ENCODE measurements around the gene MAN1B1. TPM values are rescaled to one million over a fixed set of nuclear protein-coding genes. Genes with fewer than 3 reads are reported as not detected.
"Not testable (repeated sequence)": the region's sequence is repeated elsewhere in the genome, so short reads cannot be mapped to it uniquely, and the experiment has no call there.

Gene MAN1B1
- total and polyA plus RNA-seq, 3 experiments from 2014 or later = 31.9 to 39.3 (median 32.7) TPM

DNA sequence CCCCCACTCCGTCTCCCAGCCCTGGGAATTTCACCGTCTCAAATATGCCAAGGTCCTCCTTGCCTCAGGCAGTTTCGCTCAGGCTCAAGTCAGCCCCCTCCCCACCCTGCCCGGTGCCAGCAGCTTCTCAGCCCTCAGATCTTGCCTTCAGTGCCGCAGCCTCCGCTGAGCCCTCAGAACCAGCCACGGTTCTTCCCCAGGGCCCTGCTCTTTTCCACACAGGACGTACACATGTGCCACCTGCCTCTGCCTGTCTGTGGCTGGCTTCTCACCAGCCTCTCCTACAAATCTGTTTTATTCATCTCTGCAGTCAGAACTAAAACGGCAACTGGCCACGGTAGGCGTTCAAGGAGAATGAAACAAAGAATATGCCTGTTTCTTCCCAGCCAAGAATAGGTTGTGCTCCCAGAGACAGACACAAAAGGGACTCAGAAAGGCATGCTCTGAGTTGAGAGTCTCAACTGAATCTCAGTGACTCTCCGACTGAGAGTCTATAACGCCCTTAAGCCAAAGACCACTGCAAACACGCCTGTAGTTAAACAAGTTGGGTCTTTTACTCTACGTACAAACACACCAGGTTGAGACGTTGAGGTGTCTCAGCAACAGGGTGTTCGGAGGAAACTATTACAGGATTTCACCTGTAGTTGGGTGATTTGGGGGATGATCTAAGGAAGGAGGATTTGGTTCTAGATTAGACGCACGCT is 41.5 kb downstream of the MAN1B1 start:
- Histone ChIP-seq H3K27ac (ENCODE audit: low read depth, low read length) (peak overlapping the region; percentile 81), H3K27me3 (ENCODE audit: insufficient read depth, low read length, poor library complexity, severe bottlenecking) (no peaks in the 10 kb centered on the region), H3K36me3 (ENCODE audit: insufficient read depth, low read length) (no peaks in the 10 kb centered on the region), H3K9me3 (ENCODE audit: low read length) (no peaks in the 10 kb centered on the region), H3K4me3 (ENCODE audit: low read length) (peak overlapping the region; percentile 78), H3K4me1 (ENCODE audit: insufficient read depth, low read length) (peaks cover 25% of the 10 kb centered on the region)
- Mint-ChIP-seq H3K36me3 (peaks cover 0 to 6% (median 0%) of the 10 kb centered on the region in 3 donors), H3K4me1 (peaks cover 27 to 36% (median 30%) of the 10 kb centered on the region in 3 donors), H3K9me3 (peaks cover 0 to 3% (median 0%) of the 10 kb centered on the region in 5 donors), H3K4me3 (peak overlapping the region; percentile 79 to 94 (median 89)), H3K27me3 (peaks cover 4 to 10% of the 10 kb centered on the region in 2 donors), H3K27ac (peak overlapping the region; percentile 92 to 98 (median 96))
- CTCF ChIA-PET = interaction anchor here (0.7 to 2.9 kb wide), 8 partner anchors 33 to 134 kb away, joined by 3 to 14 read pairs (median 6); partner anchors contain the start of genes NELFB, RNF224 and SAPCD2
- DNase-seq = no peak
- POLR2A ChIA-PET = interaction anchor here (0.6 to 1.8 kb wide), 7 partner anchors 49 to 162 kb away, joined by 3 to 13 read pairs (median 5); partner anchors contain the start of genes RNF208, TPRN and TUBB4B

DNA sequence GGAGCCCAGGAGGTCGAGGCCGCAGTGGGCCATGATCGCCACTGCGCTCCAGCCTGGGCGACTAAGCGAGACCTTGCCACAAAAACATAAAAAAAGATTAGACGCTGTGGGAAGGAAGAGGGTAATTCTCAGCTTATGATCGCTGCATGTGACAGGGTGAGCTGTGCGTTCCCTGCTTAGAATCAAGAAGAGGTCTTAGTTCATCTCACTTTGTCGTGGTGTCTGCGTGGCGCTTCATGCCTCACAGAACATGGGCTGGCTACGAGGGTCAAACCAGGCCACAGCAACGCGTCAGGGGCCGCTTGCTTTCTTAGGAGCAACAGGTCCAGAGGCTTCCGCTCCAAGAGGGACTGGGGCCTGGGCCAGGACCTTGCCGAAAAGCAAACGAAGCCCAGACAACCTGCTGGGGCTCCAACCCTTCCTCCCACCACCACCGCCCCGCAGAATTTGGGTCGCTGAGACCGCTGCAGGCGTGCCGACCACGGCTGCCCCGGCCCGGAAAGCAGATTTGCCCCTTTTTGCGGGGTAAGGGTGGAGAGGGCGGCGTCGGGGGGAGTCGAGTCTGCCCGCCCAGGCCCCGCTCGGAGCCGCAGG is 42.2 kb downstream of the MAN1B1 start:
- H3K27ac Mint-ChIP-seq = peak overlapping the region; percentile 92 to 98 (median 96)
- peaks cover 0 to 3% (median 0%) of the 10 kb centered on the region in 5 donors for H3K9me3 Mint-ChIP-seq
- H3K27me3 ChIP-seq (ENCODE audit: insufficient read depth, low read length, poor library complexity, severe bottlenecking) = no peaks in the 10 kb centered on the region
- peak in 2 of 5 donors; percentile 42 to 57 for DNase-seq
- peaks cover 25% of the 10 kb centered on the region for H3K4me1 ChIP-seq (ENCODE audit: insufficient read depth, low read length)
- peak overlapping the region; percentile 78 for H3K4me3 ChIP-seq (ENCODE audit: low read length)
- ChIA-PET POLR2A (interaction anchor here (0.8 to 1.9 kb wide), 14 partner anchors 16 to 111 kb away, joined by 3 to 13 read pairs (median 6); partner anchors contain the start of genes MAN1B1, RNF208, TPRN and TUBB4B), CTCF (interaction anchor here (0.9 to 2.9 kb wide), 9 partner anchors 11 to 126 kb away, joined by 3 to 14 read pairs (median 6); partner anchors contain the start of genes ANAPC2, NELFB, RNF224 and SAPCD2)
- H3K36me3 ChIP-seq (ENCODE audit: insufficient read depth, low read length) = no peaks in the 10 kb centered on the region
- peak overlapping the region; percentile 81 for H3K27ac ChIP-seq (ENCODE audit: low read depth, low read length)
- H3K4me3 Mint-ChIP-seq = peak overlapping the region; percentile 79 to 99 (median 89)
- H3K27me3 Mint-ChIP-seq = peaks cover 8 to 14% of the 10 kb centered on the region in 2 donors
- peaks cover 0 to 6% (median 0%) of the 10 kb centered on the region in 3 donors for H3K36me3 Mint-ChIP-seq
- H3K4me1 Mint-ChIP-seq = peaks cover 27 to 36% (median 30%) of the 10 kb centered on the region in 3 donors
- H3K9me3 ChIP-seq (ENCODE audit: low read length) = no peaks in the 10 kb centered on the region

DNA sequence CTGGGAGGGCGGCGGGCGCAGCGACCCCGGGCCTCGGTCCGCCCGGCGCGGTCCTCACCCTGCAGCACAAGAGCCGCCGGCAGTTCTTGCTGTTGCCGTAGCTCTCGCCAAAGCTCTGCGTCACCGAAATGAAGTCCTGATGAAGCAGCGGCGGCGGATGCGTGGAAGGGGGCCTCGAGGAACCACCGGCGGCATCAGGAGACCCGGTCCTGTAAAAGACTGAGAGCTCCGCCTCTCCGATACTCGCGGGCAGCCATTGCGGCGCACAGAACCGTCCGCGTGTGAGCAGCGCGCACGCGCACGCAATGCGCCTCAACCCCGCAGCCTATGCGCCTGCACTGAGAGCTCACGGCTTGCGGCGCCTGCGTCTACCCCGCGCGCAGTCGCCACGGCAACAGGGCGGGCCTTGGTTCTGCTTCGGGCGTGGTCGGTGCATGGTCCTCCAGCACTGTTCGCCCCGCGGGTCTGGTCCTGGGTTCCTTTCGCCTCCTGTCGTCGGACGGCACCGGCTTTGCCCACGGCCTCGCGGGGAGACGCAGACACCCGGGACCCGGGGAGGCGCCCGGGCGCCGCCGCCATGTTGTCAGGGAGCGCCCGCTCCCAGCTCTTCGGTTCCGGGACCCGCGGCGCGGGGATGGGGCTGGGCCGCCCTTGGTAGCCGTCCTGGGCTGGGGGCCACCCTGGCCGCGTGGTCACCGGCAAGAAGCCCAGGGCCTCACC is 42.8 kb downstream of the MAN1B1 start:
- H3K9me3 ChIP-seq (ENCODE audit: low read length) = no peaks in the 10 kb centered on the region
- peak overlapping the region; percentile 81 for H3K27ac ChIP-seq (ENCODE audit: low read depth, low read length)
- Mint-ChIP-seq H3K36me3 (peaks cover 0 to 6% (median 0%) of the 10 kb centered on the region in 3 donors), H3K4me1 (peaks cover 27 to 36% (median 30%) of the 10 kb centered on the region in 3 donors), H3K4me3 (peak overlapping the region; percentile 79 to 99 (median 88)), H3K27ac (peak overlapping the region; percentile 68 to 98 (median 88)), H3K9me3 (peaks cover 0 to 3% (median 0%) of the 10 kb centered on the region in 5 donors), H3K27me3 (peaks cover 11 to 20% of the 10 kb centered on the region in 2 donors)
- peak overlapping the region; percentile 78 for H3K4me3 ChIP-seq (ENCODE audit: low read length)
- no peaks in the 10 kb centered on the region for H3K36me3 ChIP-seq (ENCODE audit: insufficient read depth, low read length)
- CTCF ChIA-PET = interaction anchor here (0.9 to 2.9 kb wide), 9 partner anchors 12 to 126 kb away, joined by 3 to 14 read pairs (median 6); partner anchors contain the start of genes ANAPC2, MAN1B1, NELFB and RNF224
- peaks cover 25% of the 10 kb centered on the region for H3K4me1 ChIP-seq (ENCODE audit: insufficient read depth, low read length)
- H3K27me3 ChIP-seq (ENCODE audit: insufficient read depth, low read length, poor library complexity, severe bottlenecking) = no peaks in the 10 kb centered on the region
- peak; percentile 78 to 92 (median 89) for DNase-seq
- POLR2A ChIA-PET = interaction anchor here (0.6 to 1.9 kb wide), 16 partner anchors 16 to 329 kb away, joined by 3 to 13 read pairs (median 4); partner anchors contain the start of genes MAN1B1, RNF208, TPRN and TUBB4B

DNA sequence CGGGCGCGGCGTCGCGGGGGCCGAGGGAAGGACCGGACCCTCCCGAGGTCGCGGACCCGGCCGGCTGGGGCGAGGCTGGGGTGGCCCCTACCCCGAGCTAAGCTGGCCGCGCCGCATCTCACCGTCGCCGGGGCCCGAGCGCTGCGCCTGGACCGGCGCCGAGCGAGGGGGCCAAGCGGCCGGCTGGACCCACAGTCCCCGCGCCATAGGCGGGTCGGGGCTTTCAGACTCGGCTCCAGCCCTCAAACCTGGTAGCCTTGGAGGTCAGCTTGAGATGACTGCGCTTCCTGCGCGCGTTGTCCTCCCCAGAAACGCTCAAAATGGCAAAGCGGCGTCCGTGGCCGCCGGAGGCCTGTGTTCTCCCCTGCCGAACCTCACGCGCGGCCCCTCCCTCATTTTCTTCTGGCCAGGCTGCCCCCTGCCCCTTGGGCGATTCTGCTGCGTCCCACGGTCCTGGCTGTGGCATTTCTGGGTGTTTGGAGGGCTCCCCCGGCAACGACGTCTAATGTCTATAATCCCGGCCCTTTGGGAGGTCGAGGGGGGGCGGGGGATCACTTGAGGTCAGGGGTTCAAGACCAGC is 43.5 kb downstream of the MAN1B1 start:
- no peak for DNase-seq
- Histone ChIP-seq H3K27me3 (ENCODE audit: insufficient read depth, low read length, poor library complexity, severe bottlenecking) (no peaks in the 10 kb centered on the region), H3K4me1 (ENCODE audit: insufficient read depth, low read length) (peaks cover 25% of the 10 kb centered on the region), H3K27ac (ENCODE audit: low read depth, low read length) (peak overlapping the region; percentile 81), H3K9me3 (ENCODE audit: low read length) (no peaks in the 10 kb centered on the region), H3K36me3 (ENCODE audit: insufficient read depth, low read length) (no peaks in the 10 kb centered on the region), H3K4me3 (ENCODE audit: low read length) (peak overlapping the region; percentile 78)
- peaks cover 11 to 20% of the 10 kb centered on the region in 2 donors for H3K27me3 Mint-ChIP-seq
- peaks cover 27 to 36% (median 30%) of the 10 kb centered on the region in 3 donors for H3K4me1 Mint-ChIP-seq
- H3K27ac Mint-ChIP-seq = peak overlapping the region in 6 of 8 donors; percentile 17 to 93 (median 76)
- H3K36me3 Mint-ChIP-seq = peaks cover 0 to 6% (median 0%) of the 10 kb centered on the region in 3 donors
- CTCF ChIA-PET = interaction anchor here (0.9 to 2.9 kb wide), 9 partner anchors 13 to 125 kb away, joined by 3 to 14 read pairs (median 5); partner anchors contain the start of genes ANAPC2, MAN1B1, NELFB and SSNA1
- POLR2A ChIA-PET = interaction anchor here (0.6 to 1.9 kb wide), 12 partner anchors 17 to 330 kb away, joined by 3 to 13 read pairs (median 7); partner anchors contain the start of genes MAN1B1, RNF208, TPRN and TUBB4B
- H3K9me3 Mint-ChIP-seq = peaks cover 0 to 3% (median 0%) of the 10 kb centered on the region in 5 donors
- peak overlapping the region; percentile 65 to 89 (median 77) for H3K4me3 Mint-ChIP-seq

DNA sequence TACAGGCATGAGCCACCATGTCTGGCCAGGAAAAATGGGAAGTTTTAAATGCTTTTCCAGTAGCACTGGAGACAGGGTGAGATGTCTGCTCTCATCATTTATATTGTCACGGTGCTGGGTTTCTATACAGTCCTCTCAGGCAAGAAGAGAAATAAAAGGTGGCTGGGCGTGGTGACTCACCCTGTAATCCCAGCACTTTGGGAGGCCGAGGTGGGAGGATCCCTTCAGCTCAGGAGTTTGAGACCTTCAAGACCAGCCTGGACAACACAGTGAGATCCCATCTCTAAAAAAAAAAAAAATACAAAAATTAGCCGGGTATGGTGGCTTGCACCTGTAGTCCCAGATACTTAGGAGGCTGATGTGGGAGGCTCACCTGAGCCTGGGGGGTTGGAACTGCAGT is 47.4 kb downstream of the MAN1B1 start:
- CTCF ChIA-PET = no interaction called here

DNA sequence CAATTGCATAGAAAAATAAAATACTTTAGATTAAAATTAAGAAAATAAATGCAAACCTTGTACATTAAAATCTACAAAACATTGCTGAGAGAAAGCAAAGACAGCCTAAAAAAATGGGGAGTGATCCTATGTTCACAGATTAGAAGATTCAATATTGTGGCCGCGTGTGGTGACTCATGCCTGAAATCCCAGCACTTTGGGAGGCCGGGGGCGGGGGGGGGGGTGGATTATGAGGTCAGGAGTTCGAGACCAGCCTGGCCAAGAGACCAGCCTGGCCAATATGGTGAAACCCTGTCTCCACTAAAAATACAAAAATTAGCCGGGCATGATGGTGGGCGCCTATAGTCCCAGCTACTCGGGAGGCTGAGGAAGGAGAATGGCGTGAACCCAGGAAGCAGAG is 48.4 kb downstream of the MAN1B1 start:
- H3K27me3 ChIP-seq (ENCODE audit: insufficient read depth, low read length, poor library complexity, severe bottlenecking) = peaks cover 30% of the 10 kb centered on the region
- not testable (repeated sequence) for H3K27ac ChIP-seq (ENCODE audit: low read depth, low read length); H3K36me3 ChIP-seq (ENCODE audit: insufficient read depth, low read length); H3K4me1 ChIP-seq (ENCODE audit: insufficient read depth, low read length); H3K4me3 Mint-ChIP-seq; H3K9me3 ChIP-seq (ENCODE audit: low read length); H3K9me3 Mint-ChIP-seq; DNase-seq; H3K4me3 ChIP-seq (ENCODE audit: low read length); H3K4me1 Mint-ChIP-seq; H3K27ac Mint-ChIP-seq; H3K36me3 Mint-ChIP-seq
- H3K27me3 Mint-ChIP-seq = peaks cover 44 to 52% of the 10 kb centered on the region in 2 donors
- POLR2A ChIA-PET = interaction anchor here (1.2 kb wide), 1 partner anchor 20 kb away, joined by 6 read pairs; the partner anchor contains the start of gene DPP7
- CTCF ChIA-PET = interaction anchor here (0.6 to 1.0 kb wide), 2 partner anchors 17 to 469 kb away, joined by 3 read pairs; no protein-coding TSS in a partner anchor

More for the DNA sequence above, 47.4 kb downstream of the MAN1B1 start:
- POLR2A ChIA-PET = no interaction called here
- Mint-ChIP-seq H3K27ac (no peak overlapping the region), H3K4me3 (no peak overlapping the region), H3K4me1 (peaks cover 0 to 7% (median 3%) of the 10 kb centered on the region in 3 donors), H3K36me3 (peaks cover 0 to 3% (median 3%) of the 10 kb centered on the region in 3 donors), H3K9me3 (peaks cover 0 to 3% (median 2%) of the 10 kb centered on the region in 5 donors), H3K27me3 (peaks cover 36 to 46% of the 10 kb centered on the region in 2 donors)
- Histone ChIP-seq H3K4me1 (ENCODE audit: insufficient read depth, low read length) (no peaks in the 10 kb centered on the region), H3K9me3 (ENCODE audit: low read length) (no peaks in the 10 kb centered on the region), H3K4me3 (ENCODE audit: low read length) (no peak overlapping the region), H3K36me3 (ENCODE audit: insufficient read depth, low read length) (no peaks in the 10 kb centered on the region), H3K27me3 (ENCODE audit: insufficient read depth, low read length, poor library complexity, severe bottlenecking) (peaks cover 21% of the 10 kb centered on the region), H3K27ac (ENCODE audit: low read depth, low read length) (no peak overlapping the region)
- no peak for DNase-seq

Data from CD8-positive, alpha-beta memory T cell (primary cell).